ENCODE measurements around the gene TEX48.

GRCh38 chr9:114626415-114627020 lies 55.5 kb downstream of the TEX48 start:
- TF ChIP-seq GATA3 (IDR thresholded peaks at IDR 0.05; ENCODE audit: low read depth, low read length) (no peak), GATA2 (IDR thresholded peaks at IDR 0.05; ENCODE audit: low read depth, low read length) (no peak)
